ENCODE measurements around the gene MTUS2.

MTUS2 gene

GRCh38 chr13:29508130-29508875 lies 688.2 kb downstream of the MTUS2 start:
- DNase-seq (ENCODE audit: low spot score): peak; percentile 92

- no peak for DNase-seq (ENCODE audit: low spot score)
Observed at GRCh38 chr13:29508876-29509252, 688.7 kb downstream of the MTUS2 start.

GRCh38 chr13:29509999-29510589 lies 690.0 kb downstream of the MTUS2 start:
- no peak for DNase-seq (ENCODE audit: low spot score)

GRCh38 chr13:29510651-29511084 lies 690.5 kb downstream of the MTUS2 start:
- no peak for DNase-seq (ENCODE audit: low spot score)

DNA sequence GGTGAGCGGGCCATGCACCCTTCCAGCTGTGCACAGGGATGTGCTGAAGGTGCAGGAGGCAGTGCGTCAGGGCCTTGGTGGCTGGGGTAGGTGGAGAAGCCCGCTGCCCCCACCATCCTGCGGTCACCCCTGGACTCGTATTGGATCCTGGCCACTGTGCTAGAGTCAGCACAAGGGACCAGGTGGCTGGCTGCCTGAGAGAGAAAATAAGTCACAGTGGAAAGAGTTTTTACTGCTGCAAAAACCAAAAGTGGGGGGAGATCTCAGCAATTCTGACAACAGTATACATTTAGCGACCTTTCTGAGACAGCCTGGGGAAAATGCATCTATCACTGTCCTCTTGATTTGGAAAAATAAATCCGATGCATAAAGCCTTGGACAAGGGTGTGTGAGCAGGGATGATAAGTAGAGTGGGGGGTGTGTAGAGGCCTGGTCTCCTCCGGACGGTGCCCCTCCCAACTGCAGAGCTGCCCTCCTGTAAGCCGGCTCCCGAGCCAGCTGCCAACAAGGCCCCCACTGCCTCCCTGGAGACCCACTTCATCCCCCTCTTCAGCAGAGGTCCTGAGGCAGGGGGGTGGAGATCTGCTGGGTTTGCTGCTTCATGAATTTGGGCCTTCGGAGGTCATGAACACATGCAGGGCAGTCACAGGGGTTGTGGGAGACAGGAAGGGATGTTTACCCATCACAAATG lies 691.1 kb downstream of the MTUS2 start:
- no peak for DNase-seq (ENCODE audit: low spot score)

GRCh38 chr13:29511980-29512379 lies 691.8 kb downstream of the MTUS2 start:
- no peak for DNase-seq (ENCODE audit: low spot score)

GRCh38 chr13:29513002-29513980 lies 693.2 kb downstream of the MTUS2 start:
- no peak for DNase-seq (ENCODE audit: low spot score)

- DNase-seq (ENCODE audit: low spot score): no peak
Observed at GRCh38 chr13:29513981-29514719, 694.0 kb downstream of the MTUS2 start.

GRCh38 chr13:29514720-29515310 lies 694.7 kb downstream of the MTUS2 start:
- no peak for DNase-seq (ENCODE audit: low spot score)

GRCh38 chr13:29515372-29515771 lies 695.2 kb downstream of the MTUS2 start:
- no peak for DNase-seq (ENCODE audit: low spot score)

DNA sequence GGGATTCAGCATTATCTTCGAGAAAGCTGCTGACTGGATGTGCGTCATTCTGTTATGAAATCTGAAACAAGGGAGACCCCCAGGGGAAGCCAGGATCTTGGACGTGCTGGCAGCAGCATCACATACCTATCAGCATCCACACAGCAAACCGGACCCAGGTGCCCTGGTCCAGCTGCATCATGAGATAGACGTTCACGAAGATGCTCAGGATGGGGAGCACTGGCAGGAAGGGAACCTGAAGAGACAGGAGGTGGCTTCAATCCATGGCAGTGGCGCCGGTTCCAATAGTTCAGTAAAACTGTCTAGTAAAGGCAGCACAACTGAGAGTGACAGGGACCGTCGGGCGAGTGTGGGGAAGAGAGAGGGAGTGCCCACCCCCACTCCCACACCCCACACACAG lies 695.9 kb downstream of the MTUS2 start:
- DNase-seq (ENCODE audit: low spot score): no peak

- DNase-seq (ENCODE audit: low spot score): no peak
Observed at GRCh38 chr13:29516880-29517279, 696.7 kb downstream of the MTUS2 start.

DNA sequence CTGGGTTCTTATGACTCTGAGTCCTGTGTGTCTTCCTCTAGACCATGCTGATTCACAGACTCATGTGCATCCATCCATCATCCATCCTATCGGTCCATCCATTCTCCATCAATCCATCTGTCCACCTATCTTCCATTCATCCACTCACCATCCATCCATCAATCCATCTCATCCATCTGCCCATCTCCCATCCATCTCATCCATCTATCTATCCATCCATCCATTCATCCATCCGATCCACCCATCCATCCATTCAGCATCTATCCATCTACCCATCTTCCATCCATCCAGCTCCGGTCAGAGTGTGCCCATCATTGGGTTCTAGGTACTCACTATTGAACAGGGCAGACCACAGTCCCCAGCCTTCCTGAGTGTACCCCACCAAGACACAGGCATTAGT lies 699.8 kb downstream of the MTUS2 start:
- no peak for DNase-seq (ENCODE audit: low spot score)

DNA sequence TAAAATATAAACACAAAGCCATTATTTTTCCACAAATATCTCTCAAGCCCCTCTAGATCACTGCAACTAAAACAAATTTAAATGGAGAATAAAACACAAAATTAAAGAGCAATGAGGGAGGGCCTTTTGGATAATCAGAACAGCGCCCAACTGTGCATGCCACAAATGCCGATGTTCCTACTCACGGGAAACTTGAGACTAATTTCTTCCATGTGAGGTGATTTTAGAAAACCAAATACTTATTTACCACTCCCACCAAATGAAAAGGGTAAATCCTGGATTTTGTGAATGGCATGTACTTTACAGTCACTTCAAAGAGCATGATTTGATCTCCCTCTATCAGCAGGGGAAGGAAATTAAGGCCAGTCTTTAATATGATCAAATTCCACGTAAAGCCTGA lies 700.5 kb downstream of the MTUS2 start:
- DNase-seq (ENCODE audit: low spot score): no peak

GRCh38 chr13:29521336-29521735 lies 701.2 kb downstream of the MTUS2 start:
- no peak for DNase-seq (ENCODE audit: low spot score)

DNA sequence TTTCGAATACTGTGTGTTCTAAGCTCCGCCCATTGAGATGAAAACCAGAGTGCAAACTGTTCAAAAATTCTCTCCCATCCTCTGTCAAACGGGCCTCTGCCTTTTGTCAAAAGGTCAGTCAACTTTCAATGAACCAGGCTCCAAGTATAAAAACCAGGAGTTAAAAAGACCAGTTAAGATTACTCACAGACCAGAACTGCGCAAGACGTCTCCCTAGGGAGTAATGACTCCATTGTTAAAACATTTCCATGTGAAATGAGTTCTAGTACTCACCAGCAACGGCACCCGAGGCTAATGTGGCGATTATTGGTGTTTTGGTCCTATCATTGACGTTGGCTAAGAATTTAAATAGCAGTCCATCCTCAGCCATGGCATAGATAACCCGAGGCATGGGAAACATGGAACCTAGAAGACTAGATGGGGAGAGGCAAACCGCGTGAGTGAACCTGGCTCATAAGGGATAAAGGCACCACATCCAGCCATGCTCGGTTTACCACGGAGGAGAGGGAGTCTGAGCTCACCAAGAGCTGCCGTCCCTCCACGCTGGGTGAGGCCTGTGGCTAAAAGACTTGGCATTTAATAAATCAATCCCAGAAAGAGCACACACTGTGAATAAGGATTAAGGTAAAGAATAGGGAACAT lies 702.0 kb downstream of the MTUS2 start:
- no peak for DNase-seq (ENCODE audit: low spot score)

DNA sequence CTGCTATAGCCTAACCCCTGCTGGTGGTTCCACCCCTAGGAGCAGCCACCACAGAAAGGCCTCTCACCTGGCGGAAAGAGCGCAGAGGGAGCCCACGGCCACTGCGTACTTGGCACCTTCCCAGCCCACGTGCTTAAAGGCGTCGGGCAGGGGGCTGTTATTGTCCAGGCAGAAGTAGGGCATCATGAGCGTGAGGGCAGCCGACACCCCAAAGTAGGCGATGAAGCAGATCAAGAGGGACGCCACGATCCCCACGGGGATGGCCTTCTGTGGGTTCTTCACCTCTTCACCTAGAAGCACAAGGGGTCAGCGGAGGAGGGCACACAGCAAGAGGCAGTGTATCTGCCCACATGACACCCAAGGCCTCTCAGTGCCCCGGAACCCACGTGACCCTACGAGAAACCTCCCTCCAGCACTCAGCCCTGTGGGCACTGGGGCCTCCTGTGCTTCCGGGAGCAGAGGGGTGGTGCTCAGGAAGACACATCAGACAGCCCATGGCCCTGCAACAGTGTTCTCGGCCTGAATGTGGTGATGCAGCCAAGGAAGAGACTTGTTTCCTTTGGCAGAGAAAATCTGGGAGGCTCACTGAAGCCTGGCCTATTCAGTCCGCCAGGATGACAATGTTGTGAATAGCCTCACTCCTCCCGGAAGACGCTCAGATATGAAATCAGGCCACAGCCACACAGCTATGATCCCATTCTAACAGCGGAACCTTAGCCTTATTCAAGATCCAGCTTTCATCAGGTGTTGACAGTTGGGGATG lies 703.2 kb downstream of the MTUS2 start:
- no peak for DNase-seq (ENCODE audit: low spot score)

DNA sequence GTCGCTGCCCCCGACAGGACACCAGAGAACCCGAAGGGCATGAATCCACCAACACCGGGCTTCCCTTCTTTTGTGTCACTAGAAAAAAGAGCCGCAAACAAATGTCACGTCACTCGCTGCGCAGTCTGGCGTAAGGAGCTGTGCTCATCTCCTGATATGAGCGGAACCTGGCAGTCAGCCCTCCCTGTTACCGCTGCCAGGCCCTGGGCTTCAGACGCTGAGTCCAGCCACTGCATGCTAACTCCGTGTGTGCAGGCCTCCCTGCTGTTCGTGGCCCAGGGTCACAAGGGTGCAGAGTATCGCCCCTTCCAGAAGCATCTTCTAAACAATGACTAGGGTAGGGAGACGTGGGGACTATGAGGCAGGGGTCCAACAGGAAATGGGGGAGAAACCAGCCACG lies 704.0 kb downstream of the MTUS2 start:
- no peak for DNase-seq (ENCODE audit: low spot score)

DNA sequence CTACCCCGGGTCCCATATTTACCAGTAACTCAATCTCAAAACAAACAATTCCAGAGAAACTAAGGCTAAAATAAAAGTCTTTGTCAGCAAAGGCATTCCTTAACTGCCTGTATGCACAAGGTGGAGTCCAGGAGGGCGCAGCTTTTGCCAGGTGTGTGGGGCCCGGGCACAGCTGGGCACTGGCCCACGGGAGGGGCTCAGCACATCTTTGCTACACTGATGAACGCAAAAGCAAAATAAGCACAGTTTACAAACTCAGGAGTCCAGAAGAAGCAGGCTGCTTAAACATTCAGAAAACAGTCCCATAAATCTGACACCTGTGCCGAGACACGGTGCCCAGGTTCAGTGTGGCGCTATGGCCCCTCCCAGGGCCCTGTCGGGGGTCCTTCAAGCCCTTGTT lies 704.5 kb downstream of the MTUS2 start:
- no peak for DNase-seq (ENCODE audit: low spot score)

DNA sequence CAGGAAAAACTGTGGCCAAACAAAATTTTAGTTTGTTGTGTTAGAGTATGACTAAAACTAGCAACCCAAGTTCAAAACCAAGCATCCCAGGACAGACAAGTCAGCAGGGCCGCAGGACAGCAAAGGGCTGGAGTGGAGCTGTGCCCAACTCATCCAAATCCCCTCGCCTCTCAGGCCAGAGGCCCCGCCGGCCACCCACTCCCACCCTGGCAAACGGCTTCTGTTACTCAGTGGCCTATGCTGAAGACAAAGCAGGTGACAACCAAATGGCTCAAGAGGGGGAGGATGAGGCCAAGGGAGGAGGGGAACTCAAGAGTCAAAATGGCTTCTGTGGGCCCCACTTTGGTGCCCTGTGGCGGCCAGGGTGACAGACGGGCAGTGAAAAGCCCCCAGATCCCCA lies 705.6 kb downstream of the MTUS2 start:
- no peak for DNase-seq (ENCODE audit: low spot score)
